NCI-H446 treated with DMSO at 0.1 percent for 48 hours (cell line): Measurements from ENCODE around the gene RERE.

Source experiments
- DNase-seq: peaks from one replicate; lab custom pipeline; 2025; lab: John Stamatoyannopoulos, UW

Gene RERE

GRCh38 chr1:8685463-8685862 lies 132.0 kb downstream of the RERE start:
- no peak for DNase-seq

DNA sequence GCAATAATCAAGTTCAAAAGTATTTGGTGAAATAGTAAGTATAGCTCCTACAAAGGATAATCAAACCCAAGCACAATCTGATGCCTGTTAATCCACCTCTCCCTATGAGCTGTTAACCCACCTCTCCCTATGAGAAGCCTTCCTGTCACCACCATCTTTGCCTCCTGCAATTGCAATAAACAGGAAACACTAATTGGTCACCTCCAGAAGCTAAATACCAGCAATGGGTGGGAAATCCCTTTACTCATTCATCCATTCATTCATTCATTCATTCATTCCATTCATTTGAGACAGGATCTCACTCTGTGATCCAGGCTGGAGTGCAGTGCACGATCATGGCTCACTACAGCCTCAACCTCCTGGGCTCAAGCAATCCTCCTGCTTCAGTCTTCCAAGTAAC lies 132.8 kb downstream of the RERE start:
- DNase-seq = no peak

- DNase-seq = no peak
Observed at GRCh38 chr1:8682573-8682972, 134.9 kb downstream of the RERE start.

- DNase-seq = no peak
Observed at GRCh38 chr1:8681911-8682310, 135.5 kb downstream of the RERE start.

DNA sequence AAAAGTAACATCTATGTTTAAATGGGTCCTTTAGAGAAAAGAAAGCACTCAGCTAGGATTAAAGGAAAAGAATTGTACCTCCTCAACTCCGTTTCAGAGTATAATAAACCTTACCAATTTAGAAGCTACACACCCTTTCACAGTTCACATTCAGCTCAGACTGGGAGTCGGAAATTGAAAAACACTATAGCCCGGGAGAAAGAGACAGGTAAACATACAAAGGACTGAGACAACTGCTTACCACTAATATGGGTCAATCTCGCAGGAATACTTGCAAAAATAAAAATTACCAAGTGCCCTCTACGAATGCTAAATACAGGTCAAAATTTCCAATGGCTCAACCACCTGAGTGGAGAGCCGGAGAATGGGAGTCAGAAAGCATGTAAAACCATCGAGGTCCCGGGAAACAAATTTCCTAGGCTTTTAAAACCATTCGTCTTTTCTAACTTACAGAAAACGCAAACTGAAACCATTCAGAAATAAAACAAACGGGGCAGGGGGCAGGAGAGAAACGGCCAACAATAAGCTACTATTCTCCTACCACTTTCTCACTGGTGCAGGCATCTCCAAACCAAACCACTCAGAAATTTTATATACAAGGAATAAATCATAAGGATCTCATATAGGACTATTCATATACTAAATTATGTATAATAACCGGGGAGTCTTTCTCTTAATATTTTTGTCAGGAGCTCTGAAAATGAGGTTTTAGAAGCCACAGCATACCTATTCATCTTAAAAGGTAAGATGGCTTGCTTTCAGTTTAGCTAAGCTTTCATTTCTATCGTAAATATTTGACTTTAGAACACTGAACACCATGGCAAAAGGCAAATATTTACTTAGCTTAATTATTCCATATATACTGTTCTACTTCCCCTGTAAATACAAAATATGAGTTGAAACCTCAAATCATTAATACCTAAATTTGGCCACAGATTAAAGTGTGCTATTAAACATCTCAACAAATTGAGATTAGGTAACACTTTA lies 136.5 kb downstream of the RERE start:
- no peak for DNase-seq

DNA sequence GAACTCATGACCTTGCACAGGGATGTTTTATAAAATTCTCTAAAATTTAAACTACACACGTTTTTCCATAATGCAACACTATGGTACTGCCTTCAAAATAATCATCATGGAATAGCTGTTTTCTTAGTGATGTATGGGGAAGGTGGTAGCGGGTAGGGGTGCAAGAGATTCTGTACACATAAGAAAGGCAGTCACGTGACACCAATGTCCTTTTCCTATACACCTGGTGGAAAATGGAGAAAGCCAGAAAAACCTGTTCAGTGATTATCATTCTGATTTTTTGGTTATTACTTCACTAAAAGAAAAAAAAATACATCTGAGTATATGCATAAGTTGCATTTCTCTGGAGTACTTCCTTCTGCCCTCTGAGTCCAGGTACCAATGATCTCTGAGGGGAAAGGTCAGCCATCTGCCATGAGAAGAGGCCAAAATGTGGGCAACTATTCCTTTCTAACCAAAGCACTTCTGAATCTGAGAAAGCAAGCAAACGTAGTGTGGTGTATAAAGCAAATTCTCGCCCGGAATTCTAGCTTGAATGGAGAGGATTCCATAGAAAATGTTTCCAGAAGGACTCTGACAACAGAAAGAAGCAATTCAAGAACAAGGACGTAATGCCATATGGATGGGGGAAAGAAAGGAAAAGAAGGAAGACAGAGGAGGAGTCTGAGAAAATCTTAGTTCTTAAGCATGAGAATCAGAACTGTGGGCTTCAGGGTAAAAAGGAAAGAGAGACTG lies 137.3 kb downstream of the RERE start:
- no peak for DNase-seq

DNA sequence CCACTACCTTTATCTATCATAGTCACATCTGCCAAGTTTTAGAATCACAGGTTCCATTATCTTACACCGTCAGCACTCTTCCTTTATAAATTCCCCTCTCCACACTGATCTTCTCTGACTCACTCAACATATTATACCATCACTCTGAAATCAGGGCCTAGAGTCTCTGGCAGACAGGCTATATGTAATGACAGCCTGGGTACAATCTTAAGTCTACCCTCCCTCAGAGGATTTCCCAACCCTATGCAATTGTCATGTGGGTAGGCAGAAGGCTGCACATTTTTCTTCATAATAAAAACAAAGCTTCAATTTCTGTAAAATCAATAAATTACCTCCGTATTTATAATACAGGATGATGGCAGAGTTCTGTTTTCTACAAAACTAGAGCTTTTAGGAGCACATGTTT lies 138.0 kb downstream of the RERE start:
- DNase-seq = no peak

GRCh38 chr1:8678673-8679394 lies 138.6 kb downstream of the RERE start:
- DNase-seq = no peak

- no peak for DNase-seq
Observed at GRCh38 chr1:8677782-8678181, 139.7 kb downstream of the RERE start.

- DNase-seq = no peak
Observed at GRCh38 chr1:8676813-8677212, 140.6 kb downstream of the RERE start.

- no peak for DNase-seq
Observed at GRCh38 chr1:8676072-8676471, 141.4 kb downstream of the RERE start.

DNA sequence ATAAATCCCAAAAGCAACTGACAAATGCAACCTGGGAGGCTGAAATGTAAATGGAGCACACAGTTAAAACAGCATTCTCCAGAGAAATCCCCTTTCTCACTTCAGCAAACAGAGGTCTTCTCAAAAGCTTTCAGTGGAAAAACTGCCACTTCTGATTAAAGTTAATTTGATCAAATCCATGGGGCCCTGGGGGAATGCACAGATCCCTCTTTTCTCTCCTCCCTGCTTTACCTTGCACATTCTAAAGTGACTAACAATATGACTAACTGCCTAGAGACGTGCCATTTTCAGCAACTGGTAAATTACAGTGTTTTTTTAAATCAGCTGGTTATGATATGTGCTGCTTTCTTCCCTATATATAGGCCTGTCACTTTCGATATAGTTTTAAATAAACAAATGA lies 142.5 kb downstream of the RERE start:
- DNase-seq = no peak

GRCh38 chr1:8674481-8674880 lies 143.0 kb downstream of the RERE start:
- DNase-seq = no peak

- peak; percentile 76 for DNase-seq
Observed at GRCh38 chr1:8671306-8671917, 146.0 kb downstream of the RERE start.

GRCh38 chr1:8670371-8670818 lies 147.0 kb downstream of the RERE start:
- DNase-seq = no peak

DNA sequence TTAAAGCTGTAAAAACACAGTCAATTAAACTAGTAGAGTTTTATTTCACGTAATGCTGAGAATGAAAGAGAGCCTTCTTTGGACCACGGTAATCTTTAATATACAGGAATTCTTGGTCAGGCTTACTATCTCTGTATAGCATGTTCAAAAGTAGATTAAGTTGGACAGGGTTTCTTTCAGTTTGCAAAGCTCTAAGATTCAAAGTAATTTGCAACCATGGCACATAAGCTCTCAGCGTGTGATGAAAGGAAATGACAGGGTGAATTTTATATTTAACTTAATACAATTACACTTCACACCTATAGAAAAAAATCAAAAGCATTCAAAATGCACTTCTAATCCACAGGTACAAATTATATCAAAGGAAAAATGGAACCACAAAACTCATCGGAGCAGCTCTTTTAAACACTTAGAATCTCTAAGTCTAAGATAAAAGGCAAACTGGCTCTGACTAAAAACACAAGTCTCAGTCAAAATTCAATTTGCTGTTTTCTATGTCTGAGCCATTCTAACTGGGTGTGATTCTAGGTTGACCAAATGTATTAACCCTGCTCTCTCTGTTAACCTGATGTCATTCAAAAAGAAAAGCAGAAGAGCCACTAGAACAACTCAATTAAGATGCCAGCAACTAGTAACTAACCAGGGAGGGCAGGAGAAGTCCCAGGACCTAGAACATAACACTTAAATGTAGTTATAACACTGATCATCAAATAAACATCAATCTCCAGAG lies 147.7 kb downstream of the RERE start:
- no peak for DNase-seq

DNA sequence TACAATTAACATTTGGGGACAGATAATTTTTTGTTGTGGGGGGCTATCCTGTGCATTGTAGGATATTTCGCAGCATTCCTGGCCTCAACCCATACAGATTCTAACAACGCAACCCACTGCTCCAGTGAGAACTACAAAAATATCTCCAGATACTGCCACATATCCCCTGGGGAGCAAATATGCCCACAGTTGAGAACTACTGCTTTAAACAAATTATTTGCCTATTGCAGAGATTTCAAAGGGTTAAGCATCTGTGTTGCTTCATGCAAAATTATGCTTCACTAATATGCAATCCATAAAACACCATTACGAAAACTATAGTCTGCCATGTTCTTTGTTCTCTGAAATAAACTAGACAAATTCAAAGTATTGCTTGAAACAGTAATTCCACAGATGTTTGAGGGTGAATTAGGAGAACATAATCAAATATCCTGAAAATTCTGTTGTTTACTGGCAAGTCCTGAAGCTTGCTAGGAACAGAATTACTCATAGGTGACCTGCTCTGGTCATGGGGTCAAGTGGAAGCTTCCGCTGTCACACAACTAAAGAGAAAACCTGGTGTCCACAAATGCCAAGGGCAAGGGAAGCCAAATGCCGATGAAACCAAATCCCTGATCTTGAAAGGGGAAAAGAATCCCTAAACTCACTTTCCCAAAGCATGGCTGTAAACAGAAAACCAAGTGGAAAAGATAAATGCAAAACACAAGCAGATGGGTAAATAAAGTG lies 149.4 kb downstream of the RERE start:
- no peak for DNase-seq

GRCh38 chr1:8666389-8667167 lies 150.9 kb downstream of the RERE start:
- no peak for DNase-seq

DNA sequence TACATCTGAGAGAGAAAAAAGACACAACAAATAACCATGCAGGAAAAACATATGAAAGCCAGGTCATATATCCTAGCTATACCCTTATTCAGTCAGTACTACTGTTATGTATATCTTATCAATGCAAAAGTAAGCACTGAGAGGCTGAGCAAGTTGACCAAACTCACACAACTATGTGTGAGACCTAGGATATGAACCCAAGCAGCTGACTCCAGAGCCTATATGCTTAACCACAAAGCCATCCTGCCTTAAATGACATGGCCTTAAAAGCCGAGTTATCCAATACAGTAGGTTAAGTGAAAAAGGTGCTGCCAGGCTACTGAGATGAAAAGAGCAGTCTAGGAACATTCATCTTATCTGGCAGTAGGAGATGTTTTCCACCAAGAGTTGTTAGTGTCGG lies 151.6 kb downstream of the RERE start:
- DNase-seq = no peak

DNA sequence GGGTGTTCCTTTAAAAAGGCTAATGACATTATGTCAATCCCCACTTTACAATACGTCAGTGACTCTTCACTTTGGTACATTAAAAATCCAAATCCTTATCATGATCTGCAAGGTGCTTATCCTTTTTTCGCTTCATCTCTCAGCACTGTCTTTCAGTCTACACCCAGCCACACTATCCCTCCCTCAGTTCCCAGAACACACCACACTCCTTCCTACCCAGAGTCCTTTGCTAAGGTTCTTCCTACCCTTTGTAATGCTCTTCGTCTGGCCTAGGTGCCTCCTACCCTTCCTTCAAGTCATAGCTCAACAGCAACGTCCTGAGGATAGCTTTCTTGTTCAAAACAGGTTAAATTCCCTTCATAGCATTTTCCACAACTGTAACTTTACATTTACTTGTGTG lies 152.6 kb downstream of the RERE start:
- DNase-seq = no peak
